Left lobe of liver (tissue), 2 donors: ENCODE results near the gene RFC5. TPM values are rescaled to one million over a fixed set of nuclear protein-coding genes. Genes with fewer than 3 reads are reported as not detected.
"Not testable (repeated sequence)": the region's sequence is repeated elsewhere in the genome, so short reads cannot be mapped to it uniquely, and the experiment has no call there.

Experiments used
- ATAC-seq: fragments of 200-7000 bp; cut with Tn5 transposase; one replicate; pipeline ENCODE4 v1.9.1; 2020; ENCODE audit warnings: mild to moderate bottlenecking, moderate library complexity
- DNase-seq: peaks from one replicate; pipeline ENCODE4 v3.0.0-alpha.2; 2020; ENCODE audit warnings: low spot score
- total RNA-seq: library from RNA; stranded (reverse); gene quantifications from one replicate; pipeline ENCODE4 v1.2.1, GENCODE V29; 2021
- donor health status: DM: no; HTN: no; CAD: no; lungs with moderate emphysema.
- donor health status: DM: no; HTN: yes; CAD: no.

Gene RFC5
- total RNA-seq, 1 donor from 2014 or later, result 8.6 TPM

DNA sequence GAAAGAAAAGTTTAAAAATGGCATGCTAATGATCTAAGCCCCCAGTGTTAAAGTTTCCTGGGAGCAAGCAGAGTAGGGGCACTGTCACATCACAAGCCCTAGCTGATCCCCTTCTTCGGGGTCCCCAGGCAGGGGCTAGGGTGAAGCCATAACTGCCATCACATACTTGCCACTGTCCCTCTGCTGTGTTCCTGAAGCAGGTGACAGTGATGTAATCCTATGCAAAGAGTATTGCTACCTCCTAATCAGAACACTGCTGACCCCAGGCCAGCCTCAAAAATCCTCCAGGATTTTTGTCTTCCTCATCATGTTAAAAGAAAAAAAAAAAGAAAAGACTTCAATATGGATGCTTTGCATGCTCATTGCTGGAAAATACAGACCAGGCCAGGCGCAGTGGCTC is 1.2 kb upstream of the RFC5 start:
- ATAC-seq, result peak; percentile 31
- no peak for DNase-seq

DNA sequence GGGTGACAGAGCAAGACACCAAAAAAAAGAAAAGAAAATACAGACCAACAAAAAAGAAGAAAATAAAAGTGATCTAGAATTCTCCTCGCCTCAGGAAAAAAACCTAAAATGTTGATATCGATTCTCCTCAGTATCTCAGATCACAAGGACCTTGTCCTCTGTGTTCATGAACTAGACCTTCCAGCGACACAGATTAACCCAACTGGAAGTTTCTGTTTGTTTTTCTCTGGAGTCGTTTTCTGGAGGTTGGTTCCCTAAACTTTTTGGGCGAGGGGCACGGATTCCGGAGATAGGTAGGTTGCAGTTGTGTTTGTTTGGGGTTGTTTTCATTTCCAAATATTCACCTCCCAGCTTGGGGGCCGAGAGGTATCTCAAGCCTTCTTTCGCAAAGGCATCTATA is 559 bp upstream of the RFC5 start:
- DNase-seq (peak; percentile 50), ATAC-seq (peak; percentile 75)

DNA sequence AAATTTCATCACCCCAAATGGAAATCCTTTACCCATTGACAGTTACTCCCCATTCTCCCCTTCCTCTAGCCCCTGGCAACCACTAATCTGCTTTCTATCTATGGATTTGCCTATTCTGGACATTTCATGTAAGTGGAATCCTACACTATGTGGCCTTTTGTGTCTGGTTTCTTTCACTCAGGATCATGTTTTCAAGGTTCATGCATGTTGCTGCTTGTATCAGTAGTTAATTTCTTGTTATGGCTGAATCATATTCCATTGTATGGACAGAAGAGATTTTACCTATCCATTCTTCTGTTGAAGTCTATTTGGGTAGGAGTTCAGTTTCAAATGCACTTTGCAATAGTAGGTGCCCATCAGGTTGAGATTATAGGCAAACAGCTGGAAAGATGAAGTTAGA is 1.4 kb downstream of the RFC5 start:
- no peak for ATAC-seq
- DNase-seq, result no peak

DNA sequence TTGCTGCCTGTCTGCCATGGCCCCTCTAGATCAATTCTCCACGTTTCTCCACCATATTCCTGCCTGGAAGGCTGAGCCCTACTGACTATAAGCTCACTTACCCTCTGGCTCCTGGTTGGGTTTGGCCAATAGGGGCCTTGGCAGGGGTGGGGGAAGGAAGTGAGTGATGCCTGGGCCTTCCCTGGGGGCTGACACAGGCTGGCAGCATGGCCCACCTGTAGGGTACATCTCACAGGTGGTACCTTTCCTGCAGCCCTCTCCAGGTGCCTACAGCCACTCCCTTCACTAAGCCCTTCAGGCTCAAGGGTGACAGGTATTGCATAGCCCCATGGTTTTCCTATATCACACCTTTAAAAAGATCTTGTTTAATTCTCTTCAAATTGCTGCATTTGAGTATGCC is 3.5 kb downstream of the RFC5 start:
- ATAC-seq (no peak), DNase-seq (no peak)

DNA sequence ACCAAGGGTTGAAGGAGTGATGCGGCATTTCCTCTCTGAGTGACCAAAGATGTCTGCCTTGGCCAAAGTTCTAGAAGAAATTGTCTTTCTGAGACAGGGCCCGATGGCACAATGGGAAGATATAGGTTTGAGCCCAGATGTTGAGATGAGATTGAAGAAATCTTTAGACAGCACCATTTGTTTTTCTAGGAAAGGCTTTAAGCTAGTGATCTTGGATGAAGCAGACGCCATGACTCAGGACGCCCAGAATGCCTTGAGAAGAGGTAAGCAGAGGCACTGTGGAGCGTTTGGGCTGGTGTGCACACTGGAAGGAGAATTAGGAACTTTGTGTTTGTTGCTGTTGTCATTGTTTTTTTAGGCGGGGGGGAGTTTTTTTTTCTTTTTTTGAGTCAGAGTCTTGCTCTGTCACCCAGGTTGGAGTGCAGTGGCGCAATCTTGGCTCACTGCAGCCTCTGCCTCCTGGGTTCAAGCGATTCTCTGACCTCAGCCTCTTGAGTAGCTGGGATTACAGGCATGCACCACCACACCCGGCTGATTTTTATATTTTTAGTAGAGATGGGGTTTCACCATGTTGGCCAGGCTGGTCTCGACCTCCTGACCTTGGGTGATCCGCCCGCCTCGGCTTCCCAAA is 5.7 kb downstream of the RFC5 start:
- not testable (repeated sequence) for ATAC-seq

DNA sequence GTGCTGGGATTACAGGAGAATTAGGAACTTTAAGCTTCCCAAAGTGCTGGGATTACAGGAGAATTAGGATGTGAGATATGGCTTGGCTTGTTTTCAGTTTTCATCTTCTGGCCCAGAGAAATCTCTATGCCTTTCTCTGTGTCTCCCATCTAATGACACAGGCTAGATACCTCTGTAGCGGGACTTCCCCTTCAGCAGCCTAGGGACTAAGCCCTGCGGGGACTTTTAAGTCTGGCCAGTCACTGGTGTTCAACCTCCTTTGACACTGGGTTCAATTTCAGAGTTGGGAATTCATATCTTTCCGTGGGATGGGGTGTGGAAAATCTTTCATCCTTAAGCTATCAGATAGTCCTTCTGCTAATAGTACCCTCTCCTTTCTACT is 6.2 kb downstream of the RFC5 start:
- DNase-seq (no peak), ATAC-seq (no peak)

More for the DNA sequence above, 5.7 kb downstream of the RFC5 start:
- DNase-seq, result not testable (repeated sequence)

DNA sequence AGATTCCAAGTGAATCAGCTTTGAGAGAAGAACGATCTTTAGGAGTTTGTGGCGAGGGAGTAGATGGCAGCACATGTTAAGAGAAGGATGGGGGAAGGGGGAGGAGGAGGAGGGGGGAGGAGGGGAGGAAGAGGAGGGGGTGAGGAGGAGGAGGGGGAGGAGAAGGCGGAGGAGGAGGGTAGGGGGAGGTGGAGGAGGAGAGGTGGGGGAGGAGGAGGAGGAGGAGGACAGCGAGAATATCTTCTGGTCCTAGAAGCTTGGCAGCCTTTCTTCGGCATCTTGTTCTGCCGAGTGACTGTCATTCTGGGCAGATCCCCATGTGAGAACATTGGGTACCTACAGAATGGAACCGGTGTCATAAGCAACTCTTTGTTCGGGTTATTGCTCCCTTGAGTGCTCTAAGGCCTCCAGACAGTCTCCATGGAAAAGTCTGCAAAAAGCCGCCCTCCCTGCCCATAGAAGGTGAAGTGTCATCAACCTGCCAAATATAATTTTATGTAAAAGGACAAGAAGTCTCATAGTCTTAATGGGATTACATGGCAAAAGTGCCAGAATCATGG is 6.9 kb downstream of the RFC5 start:
- no peak for DNase-seq
- ATAC-seq, result no peak

DNA sequence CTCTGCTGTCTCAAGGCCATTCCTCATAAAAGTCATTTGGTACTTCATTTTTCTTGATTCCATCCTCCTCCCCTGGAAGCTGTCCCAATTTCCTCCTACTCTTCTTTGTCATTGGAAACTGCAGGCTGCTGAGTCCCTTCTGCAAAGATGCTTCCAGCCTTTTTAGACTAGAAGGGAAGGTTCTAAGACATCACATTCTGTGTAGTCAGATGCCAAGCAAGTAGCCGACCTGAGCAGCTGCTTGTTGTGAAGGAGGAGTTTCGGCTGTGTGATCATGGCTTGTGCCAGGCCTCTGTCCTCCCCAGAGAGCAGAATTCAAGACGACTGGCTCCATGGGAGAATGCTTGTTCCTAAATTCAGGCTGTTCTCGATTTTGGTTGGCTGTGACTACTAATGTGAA is 8.7 kb downstream of the RFC5 start:
- DNase-seq, result no peak
- no peak for ATAC-seq

DNA sequence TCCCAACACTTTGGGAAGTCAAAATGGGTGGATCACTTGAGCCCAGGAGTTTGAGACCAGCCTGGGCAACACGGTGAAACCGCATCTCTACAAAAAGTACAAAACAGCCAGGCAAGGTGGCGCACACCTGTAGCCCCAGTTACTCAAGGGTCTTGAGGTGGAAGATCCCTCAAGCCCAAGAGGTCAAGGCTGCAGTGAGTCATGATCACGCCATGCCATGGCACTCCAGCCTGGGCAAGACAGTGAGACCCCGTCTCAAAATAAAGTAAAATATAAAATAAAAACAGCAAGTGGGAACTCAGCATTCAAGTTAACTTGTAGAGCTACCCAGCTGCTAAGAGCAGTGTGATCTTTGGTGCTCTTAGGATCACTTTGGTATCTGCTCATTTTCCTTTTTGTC is 12.7 kb downstream of the RFC5 start:
- ATAC-seq (no peak), DNase-seq (no peak)

DNA sequence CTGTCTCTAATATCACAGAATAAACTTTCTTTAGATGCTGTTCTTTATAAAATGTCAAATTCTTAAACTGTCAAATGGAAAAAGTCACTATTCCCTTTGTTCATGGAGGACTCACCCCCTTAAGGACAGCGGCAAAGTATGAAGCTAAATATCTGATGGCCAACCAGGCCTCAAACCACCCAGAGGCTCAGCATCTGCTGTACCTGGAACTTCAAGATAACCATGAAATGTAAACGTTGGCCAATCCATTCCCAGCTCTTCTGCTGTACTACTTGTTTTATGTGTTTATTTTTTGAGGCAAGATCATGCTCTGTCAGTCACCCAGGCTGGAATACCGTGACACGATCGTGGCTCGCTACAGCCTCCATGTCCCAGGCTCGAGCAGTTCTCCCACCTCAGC is 15.7 kb downstream of the RFC5 start:
- ATAC-seq, result no peak
- no peak for DNase-seq

DNA sequence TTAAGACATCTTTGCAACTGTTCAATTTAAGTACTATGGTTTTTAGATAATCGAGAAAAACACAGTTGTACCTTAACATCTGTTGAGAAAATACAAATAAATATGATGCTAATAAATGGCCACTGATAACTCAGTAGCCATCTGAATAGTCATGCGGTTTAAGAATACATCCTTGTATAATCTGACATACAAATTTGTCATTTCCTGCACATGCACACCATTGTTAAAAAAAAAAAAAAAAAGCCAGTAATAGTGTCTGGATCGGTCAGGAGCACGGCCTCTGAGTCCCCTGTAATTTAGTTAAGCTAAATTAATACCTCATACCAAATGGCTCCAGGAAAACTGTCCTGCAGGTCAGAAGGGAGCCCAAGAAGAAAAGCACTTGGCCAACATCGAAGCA is 16.8 kb downstream of the RFC5 start:
- DNase-seq (no peak), ATAC-seq (no peak)

DNA sequence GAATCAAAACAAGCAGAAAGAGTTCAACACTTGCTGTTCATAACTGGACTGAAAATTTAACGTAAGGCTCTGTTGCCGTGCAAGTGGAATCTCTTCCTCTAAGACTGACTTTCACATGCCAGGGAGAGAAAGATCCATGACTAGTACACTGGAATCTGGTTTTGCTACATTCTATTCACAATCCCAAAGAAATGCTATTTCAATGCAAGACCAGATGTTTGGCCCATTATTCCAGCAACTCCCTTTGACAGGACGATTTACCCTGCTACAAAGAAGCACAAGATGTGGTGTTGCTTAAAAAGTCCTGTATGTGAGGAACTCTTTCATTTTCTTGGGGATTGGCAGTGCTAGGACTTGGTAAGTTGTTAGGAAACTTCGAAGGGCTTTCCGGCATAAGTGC is 17.4 kb downstream of the RFC5 start:
- ATAC-seq, result no peak
- no peak for DNase-seq

DNA sequence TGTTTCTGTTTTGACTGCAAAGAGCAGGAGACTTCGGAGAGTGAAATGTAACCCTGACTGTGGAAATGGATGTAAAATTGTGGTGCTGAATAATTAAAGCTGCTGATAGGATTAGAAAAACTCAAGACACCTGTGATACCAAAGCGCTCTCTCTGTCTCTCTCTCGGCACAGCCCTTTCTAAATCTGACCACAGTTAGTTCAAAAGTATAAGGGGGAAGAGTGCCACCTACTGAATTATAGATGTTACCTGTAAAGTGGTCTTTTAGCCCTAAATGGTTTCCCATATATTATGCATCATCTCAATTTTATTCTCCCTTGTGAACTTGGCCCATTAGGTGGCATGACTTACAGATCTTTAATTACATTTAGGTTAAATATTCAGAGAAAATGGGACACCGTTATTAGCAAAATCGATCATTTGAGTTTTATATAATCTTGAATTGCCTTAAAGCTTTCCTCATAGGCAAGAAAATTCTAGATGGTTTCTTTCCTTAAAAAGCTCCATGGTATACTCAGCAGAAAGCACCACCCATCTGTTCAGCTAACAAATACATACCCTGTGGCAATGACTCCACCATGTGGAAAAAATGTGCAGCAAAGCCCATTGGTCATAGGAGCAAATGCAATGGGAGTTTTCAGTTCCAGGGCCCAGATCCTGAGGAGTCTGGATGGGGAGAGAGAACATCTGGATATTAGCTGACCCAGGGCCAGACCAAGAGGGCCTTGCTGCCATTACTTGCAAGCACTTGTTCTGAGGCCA is 18.1 kb downstream of the RFC5 start:
- ATAC-seq (peak; percentile 74), DNase-seq (no peak)

DNA sequence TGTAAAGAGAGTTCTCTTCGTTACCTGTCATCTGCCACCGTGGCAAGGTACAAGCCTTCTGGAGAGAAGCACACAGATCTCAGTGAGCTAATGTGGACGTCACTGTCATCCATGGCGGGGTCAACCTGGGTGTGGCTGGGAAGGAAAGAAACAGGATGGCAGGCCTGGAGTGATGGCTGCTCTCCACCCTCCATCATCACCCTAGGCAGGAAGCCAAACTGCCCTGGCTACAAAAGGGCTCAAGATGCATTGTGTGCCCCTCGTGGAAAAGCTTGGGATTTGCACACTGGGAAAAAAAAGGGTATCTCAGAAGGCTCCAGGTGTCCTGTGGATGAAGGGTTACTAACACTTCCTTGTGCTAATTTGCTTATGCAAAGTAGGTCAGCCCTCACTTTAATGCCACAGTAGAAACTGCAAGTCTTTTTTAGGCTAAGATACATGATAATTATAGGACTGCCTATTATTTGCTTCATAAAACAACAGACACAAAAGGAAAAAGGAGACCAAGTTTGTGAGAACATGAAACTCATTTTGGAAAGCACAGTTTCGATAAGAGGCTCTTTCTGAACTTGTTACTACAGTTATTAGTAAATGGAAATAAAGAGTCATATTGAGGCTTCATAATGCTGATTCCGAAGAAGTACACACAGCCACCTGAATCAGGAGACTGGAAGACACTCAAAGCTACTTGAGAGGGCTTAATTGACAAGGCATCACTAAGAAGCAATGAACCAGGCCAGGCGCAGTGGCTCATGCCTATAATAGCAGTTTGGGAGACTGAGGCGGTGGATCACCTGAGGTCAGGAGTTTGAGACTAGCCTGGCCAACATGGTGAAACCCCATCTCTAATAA is 18.9 kb downstream of the RFC5 start:
- DNase-seq (no peak), ATAC-seq (peak; percentile 11)

DNA sequence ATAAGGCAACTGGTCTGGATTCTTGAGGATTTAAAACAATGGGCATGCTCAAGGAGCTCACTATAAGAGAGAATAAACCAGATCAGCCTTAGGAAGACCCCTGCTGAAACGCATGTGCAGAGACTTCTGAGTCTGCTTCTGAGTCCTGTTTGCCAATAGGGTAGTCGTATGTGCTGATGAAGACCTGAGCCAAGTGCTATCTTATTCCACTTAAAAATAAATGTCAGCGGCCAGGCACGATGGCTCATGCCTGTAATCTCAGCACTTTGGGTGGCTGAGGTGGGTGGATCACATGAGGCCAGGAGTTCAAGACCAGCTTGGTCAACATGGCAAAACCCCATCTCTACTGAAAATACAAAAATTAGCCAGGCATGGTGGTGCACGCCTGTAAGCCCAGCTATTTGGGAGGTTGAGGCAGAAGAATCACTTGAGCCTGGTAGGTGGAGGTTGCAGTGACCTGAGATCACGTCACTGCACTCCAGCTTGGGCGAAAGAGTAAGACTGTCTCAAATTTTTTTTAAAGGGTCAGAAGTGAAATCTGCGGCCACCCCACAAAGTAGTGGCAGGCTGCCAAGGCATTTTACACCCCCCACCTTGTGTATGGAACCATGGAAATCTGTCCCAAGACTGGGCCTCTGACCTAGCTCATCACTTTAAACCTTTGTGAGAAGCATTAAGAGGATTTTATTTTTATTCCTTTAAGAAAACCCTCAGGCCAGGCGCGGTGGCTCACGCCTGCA is 20.3 kb downstream of the RFC5 start:
- no peak for ATAC-seq
- no peak for DNase-seq

DNA sequence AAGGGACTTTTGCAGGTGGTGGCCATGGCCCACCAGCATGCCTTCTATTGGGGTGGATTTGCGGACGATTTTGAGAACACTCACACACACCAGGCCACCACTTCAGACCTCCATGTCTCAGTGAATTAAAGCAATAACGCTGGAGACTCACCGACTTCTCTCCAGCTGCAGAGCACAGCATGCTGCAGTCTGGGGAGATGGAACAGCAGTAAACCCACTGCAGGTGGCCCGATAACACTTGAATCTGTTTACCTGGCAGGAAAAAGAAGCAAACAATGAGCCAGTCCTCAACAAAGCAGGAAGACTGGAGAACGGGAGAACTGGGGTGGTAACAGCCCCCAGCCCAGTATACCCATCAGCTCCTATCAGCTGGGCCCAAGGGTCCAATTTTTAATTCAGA is 21.6 kb downstream of the RFC5 start:
- ATAC-seq, result peak; percentile 29
- no peak for DNase-seq

DNA sequence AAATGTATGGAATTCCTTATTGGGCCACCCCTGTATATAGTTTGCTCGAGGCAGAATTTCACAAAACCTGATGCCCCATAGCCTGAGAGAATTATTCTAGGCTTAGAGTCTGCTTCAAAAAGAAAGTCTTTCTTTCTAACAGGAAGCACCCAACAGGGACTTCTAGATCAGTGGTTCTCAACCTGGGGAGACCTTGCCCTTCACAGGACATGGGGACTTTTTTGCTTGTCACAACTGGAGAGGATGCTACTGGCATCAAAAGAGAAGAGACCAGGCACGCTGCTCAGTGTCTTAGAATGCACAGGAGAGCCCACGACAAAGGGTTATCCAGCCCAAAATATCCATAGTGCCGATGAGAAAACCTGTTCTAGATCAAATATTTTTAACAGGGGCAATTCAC is 25.6 kb downstream of the RFC5 start:
- DNase-seq (no peak), ATAC-seq (no peak)

DNA sequence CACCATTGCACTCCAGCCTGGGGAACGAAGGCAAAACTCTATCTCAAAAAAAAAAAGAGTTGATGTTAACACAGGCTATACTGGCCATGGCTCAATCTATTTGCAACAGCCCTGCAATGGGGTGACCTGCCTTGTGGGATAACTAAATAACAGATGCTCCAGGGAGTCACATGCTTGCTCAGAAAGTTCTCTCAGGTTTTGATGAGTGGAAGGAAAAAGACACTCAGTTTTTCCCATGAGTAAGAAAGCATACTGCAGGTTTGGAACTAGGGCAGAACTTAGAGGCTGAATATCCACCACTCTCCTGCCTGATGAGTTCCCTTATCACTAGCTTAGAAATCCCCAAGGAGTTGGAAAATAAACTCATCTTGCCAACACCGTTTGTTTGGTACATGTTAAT is 27.6 kb downstream of the RFC5 start:
- no peak for DNase-seq
- no peak for ATAC-seq

DNA sequence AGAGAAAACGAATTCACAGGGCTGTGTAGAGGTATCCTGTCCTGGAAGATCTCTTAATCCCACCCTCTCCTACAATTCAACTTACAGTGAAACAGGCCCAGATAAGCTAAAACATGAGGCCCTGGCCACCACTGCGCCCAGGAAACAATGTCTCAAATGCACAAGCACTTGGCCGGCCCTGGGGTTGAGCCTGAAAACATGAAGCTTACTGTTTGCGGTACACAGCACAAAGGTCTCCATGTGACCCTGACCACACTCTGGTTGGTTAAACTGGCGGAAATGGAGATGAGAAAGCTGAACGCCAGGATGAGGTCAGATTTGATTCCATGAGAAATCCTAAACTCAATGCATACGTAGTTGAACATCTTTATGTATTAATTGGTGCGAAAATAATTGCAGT is 28.1 kb downstream of the RFC5 start:
- DNase-seq (no peak), ATAC-seq (peak; percentile 76)

DNA sequence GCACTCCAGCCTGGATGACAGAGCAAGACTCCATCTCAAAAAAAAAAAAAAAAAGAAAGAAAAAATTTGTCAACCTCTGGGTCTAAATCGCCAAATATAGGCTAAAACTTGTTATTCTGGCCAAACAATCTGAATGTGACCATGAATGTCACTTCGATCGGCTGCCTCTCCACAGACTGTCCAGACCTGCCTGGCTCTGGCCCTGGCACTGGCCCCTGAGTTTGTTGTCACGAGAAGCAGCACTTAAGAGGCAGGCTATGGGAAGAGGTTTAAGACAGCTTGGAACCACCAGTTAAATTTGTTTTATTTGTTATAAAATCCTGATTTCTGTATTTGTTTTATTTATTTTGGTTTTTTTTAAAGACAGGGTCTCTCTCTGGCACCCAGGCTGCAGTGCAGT is 29.9 kb downstream of the RFC5 start:
- no peak for DNase-seq
- ATAC-seq, result no peak
